GM12865 (cell line): ENCODE data around the gene MAP3K1.

Experiments used
- DNase-seq: peaks from one replicate; pipeline ENCODE4 v3.0.0; 2010; ENCODE audit warnings: low read depth
- H3K4me3 ChIP-seq: 2 replicates; pipeline ENCODE4 v1.5.1; 2011; ENCODE audit warnings: mild to moderate bottlenecking, low read depth, low read length, control low read depth
- CTCF ChIP-seq: IDR thresholded peaks from 2 replicates; pipeline ENCODE4 v1.5.1; 2011; ENCODE audit warnings: low read length, control low read depth, low read depth, inconsistent platforms; ENCODE audit not compliant: insufficient read depth; ENCODE audit errors: missing control alignments

The MAP3K1 gene

GRCh38 chr5:56803894-56804293, 11.5 kb upstream of the MAP3K1 start:
- DNase-seq: no peak
- no peak for TF ChIP-seq CTCF
- H3K4me3 ChIP-seq: no peak overlapping the region

GRCh38 chr5:56807679-56808078, 7.7 kb upstream of the MAP3K1 start:
- DNase-seq: no peak

GRCh38 chr5:56808211-56808610, 7.1 kb upstream of the MAP3K1 start:
- no peak for DNase-seq
- no peak for TF ChIP-seq CTCF
- H3K4me3 ChIP-seq: no peak overlapping the region

More at GRCh38 chr5:56807679-56808078, 7.7 kb upstream of the MAP3K1 start:
- TF ChIP-seq CTCF: no peak
- no peak overlapping the region for H3K4me3 ChIP-seq

- H3K4me3 ChIP-seq: no peak overlapping the region
- no peak for TF ChIP-seq CTCF
- no peak for DNase-seq
These were observed 4.5 kb upstream of the MAP3K1 start for GRCh38 chr5:56810826-56811225.

- H3K4me3 ChIP-seq: no peak overlapping the region
- DNase-seq: no peak
- no peak for TF ChIP-seq CTCF
These were observed 3.2 kb upstream of the MAP3K1 start for GRCh38 chr5:56812110-56812509.

- no peak overlapping the region for H3K4me3 ChIP-seq
- DNase-seq: no peak
- no peak for TF ChIP-seq CTCF
These were observed 2.0 kb upstream of the MAP3K1 start for GRCh38 chr5:56813302-56813701.

- H3K4me3 ChIP-seq: peak overlapping the region; percentile 69
- no peak for TF ChIP-seq CTCF
- DNase-seq: no peak
These were observed 887 bp upstream of the MAP3K1 start for GRCh38 chr5:56814361-56814962.
